ENCODE measurements around the gene PPT1. TPM values are rescaled to one million over a fixed set of nuclear protein-coding genes. Genes with fewer than 3 reads are reported as not detected.

PPT1 gene
- total RNA-seq, 2 donors from 2014 or later, result 39.7 to 41.3 TPM

DNA sequence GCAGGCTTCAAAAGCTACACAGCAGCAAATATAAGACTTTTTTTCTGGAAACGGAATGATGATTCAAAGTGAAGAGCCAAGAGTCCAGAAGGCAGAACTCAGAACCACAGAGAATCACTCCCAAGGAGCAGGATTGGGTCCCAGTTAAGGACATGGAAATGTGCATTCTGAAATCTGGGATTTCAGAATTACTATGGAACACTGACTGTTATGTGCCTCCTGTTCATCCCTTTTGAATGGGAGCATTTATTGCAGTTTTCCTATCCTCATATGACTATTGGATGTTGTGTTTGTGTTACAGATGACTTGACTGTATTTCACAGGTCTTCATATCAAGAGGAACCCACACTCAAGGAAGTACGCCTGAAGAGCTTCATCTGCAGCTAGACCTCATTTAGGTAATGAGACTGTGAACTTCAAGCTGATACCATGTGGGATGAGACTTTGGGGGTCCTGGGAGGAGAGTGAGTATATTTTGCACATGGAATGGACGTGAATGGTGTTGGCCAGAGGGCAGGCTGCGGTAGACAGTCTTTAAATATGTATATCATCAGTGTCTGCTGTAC lies 73.6 kb downstream of the PPT1 start:
- H3K27ac Mint-ChIP-seq, result no peak overlapping the region
- H3K27me3 Mint-ChIP-seq, result peaks cover 5% of the 10 kb centered on the region
- ATAC-seq (no peak), DNase-seq (no peak)
- H3K4me3 Mint-ChIP-seq, result no peak overlapping the region
- no peaks in the 10 kb centered on the region for H3K9me3 ChIP-seq (ENCODE audit: control insufficient read depth, low read length, poor library complexity, severe bottlenecking)
- H3K4me1 Mint-ChIP-seq, result no peaks in the 10 kb centered on the region
- no peaks in the 10 kb centered on the region for H3K36me3 Mint-ChIP-seq (ENCODE audit: low read depth)

Other genes with a start within 250 kb of the PPT1 start
- 1 to 10 TPM; 9.5 to 9.8 TPM for gene TRIT1, start 213.7 kb downstream of the PPT1 start, total RNA-seq
- gene MYCL, start 195.3 kb downstream of the PPT1 start, total RNA-seq, result 1 to 10 TPM in 1 of 2 donors, under 1 TPM in 1; 0.68 to 1.2 TPM
- 1 to 10 TPM; 4.6 to 5.5 TPM for gene MFSD2A, start 142.1 kb downstream of the PPT1 start, total RNA-seq
- 100 to 1,000 TPM; 244 to 273 TPM for gene CAP1, start 56.5 kb downstream of the PPT1 start, total RNA-seq
- 10 to 100 TPM; 24.7 to 30.7 TPM for gene RLF, start 64.1 kb upstream of the PPT1 start, total RNA-seq
- gene TMCO2, start 150.7 kb upstream of the PPT1 start, total RNA-seq, result not detected
- 10 to 100 TPM in 1 of 2 donors, 1 to 10 TPM in 1; 9.0 to 14.3 TPM for gene ZMPSTE24, start 161.0 kb upstream of the PPT1 start, total RNA-seq
- 1 to 10 TPM; 2.6 to 4.3 TPM for gene COL9A2, start 220.0 kb upstream of the PPT1 start, total RNA-seq